Fibroblast of pulmonary artery (primary cell): ENCODE data around the gene RANGAP1.
A peak's percentile ranks its signal among the peaks of the same experiment; 100 is the strongest.

ENCODE experiments used
- DNase-seq: peaks from one replicate; pipeline ENCODE4 v3.0.0-alpha.2; 2010; ENCODE audit warnings: low read depth
- H3K4me3 ChIP-seq: replicated peaks from 2 replicates; pipeline ENCODE4 v1.5.1; 2011; ENCODE audit warnings: low read depth, mild to moderate bottlenecking, control low read depth, low read length, moderate library complexity
- CTCF ChIP-seq: IDR thresholded peaks from 2 replicates; pipeline ENCODE4 v1.5.1; 2011; ENCODE audit warnings: mild to moderate bottlenecking, control low read depth, low read length, inconsistent platforms; ENCODE audit errors: missing control alignments

The RANGAP1 gene

GRCh38 chr22:41285820-41286638, at the start of gene RANGAP1:
Gene RANGAP1 (minus strand): TSS chr22:41286187. CDS start chr22:41281044, 5,143 bp downstream.
- peak; percentile 6 for TF ChIP-seq CTCF
- H3K4me3 ChIP-seq: peak within 1 kb of the TSS; percentile 84
- DNase-seq: peak; percentile 99

- no peak for DNase-seq
- H3K4me3 ChIP-seq: no peak overlapping the region
- no peak for TF ChIP-seq CTCF
These were observed 49.1 kb upstream of the RANGAP1 start for GRCh38 chr22:41334951-41335635.

GRCh38 chr22:41334215-41334614, 48.2 kb upstream of the RANGAP1 start:
- H3K4me3 ChIP-seq: no peak overlapping the region
- DNase-seq: no peak
- no peak for TF ChIP-seq CTCF

GRCh38 chr22:41333806-41334205, 47.8 kb upstream of the RANGAP1 start:
- no peak overlapping the region for H3K4me3 ChIP-seq
- DNase-seq: no peak
- no peak for TF ChIP-seq CTCF

- no peak for TF ChIP-seq CTCF
These were observed 46.4 kb upstream of the RANGAP1 start for GRCh38 chr22:41332217-41332939.

GRCh38 chr22:41330169-41330568, 44.2 kb upstream of the RANGAP1 start:
- no peak for TF ChIP-seq CTCF
- H3K4me3 ChIP-seq: no peak overlapping the region
- no peak for DNase-seq

More at GRCh38 chr22:41332217-41332939, 46.4 kb upstream of the RANGAP1 start:
- no peak overlapping the region for H3K4me3 ChIP-seq
- DNase-seq: no peak
